Right lobe of liver (tissue), 6 donors: ENCODE measurements around the gene FXYD6. TPM values are rescaled to one million over a fixed set of nuclear protein-coding genes. Genes with fewer than 3 reads are reported as not detected.

Source experiments
- ATAC-seq, 4 donors: fragments of 200-7000 bp; cut with Tn5 transposase; one replicate each; pipeline ENCODE4 v1.9.1; 2020; ENCODE audit warnings: mild to moderate bottlenecking in 4 of 4, moderate library complexity in 4 of 4
- DNase-seq, 3 donors: peaks; one replicate each; pipeline ENCODE4 v3.0.0-alpha.2; 2020
- H3K27ac ChIP-seq, 3 donors: fragments of 200-600 bp; one replicate each; pipeline ENCODE4 v1.8.0; 2022
- H3K27me3 ChIP-seq, 2 donors: fragments of 200-600 bp; one replicate each; pipeline ENCODE4 v1.8.0; 2022
- H3K36me3 ChIP-seq, 4 donors: fragments of 200-600 bp; sonication (generic) in 1 of 4; one replicate each; pipeline versions ENCODE4 v1.5.1 to v1.8.0; 2017 to 2022; ENCODE audit warnings: control low read depth in 1 of 4
- H3K4me1 ChIP-seq, 4 donors: fragments of 200-600 bp; sonication (generic) in 1 of 4; one replicate each; pipeline versions ENCODE4 v1.5.1 to v1.8.0; 2017 to 2022; ENCODE audit warnings: control low read depth in 1 of 4
- H3K4me3 ChIP-seq, 3 donors: fragments of 200-600 bp; one replicate each; pipeline ENCODE4 v1.8.0; 2022
- H3K9me3 ChIP-seq, 4 donors: fragments of 200-600 bp; sonication (generic) in 1 of 4; one replicate each; pipeline versions ENCODE4 v1.5.1 to v1.8.0; 2017 to 2022; ENCODE audit warnings: control low read depth in 1 of 4
- CTCF ChIP-seq, 4 donors: fragments of 200-600 bp in 3 of 4; fragments of 450-650 bp in 1 of 4; IDR thresholded peaks; one replicate each; pipeline versions ENCODE4 v1.5.1 to v1.8.0; 2016 to 2022; ENCODE audit warnings: antibody characterized with exemption in 4 of 4, mild to moderate bottlenecking in 2 of 4
- POLR2A ChIP-seq: fragments of 450-650 bp; IDR thresholded peaks from one replicate; pipeline ENCODE4 v1.6.1; 2017; ENCODE audit warnings: antibody characterized with exemption, mild to moderate bottlenecking
- WGBS: methylation state at CpG from one replicate; pipeline ENCODE4 v1.1.6; 2018; ENCODE audit warnings: low coverage, low lambda C conversion rate; ENCODE audit not compliant: insufficient coverage; ENCODE audit errors: missing lambda C conversion rate; 5-methylcytosine and 5-hydroxymethylcytosine counted together
- intact Hi-C, 2 donors: fragments of 100-400 bp; cut with DNase I; formaldehyde crosslinking; loops; one replicate each; pipeline versions ENCODE4 v1.11.2 to v1.14.1; 2022
- total RNA-seq, 6 experiments: library from RNA; depleted of rRNA in 2 of 6; stranded (reverse); fragments of >200 nt in 2 of 6; fragmentation: NEBNext Ultra II Directional in 3 of 6; extraction: Animal tissue kit (Norgen Biotek cat#: 25700) in 3 of 6; gene quantifications; one replicate each; pipeline versions ENCODE4 v1.1.0 to v1.2.4, GENCODE V29; 2016 to 2023
- donor health status: DM: no; HTN: yes; CAD: no.
- donor health status: DM: no; HTN: no; CAD: no.
- donor health status: DM: no; HTN: no; CAD: no.
- donor health status: DM: no; HTN: yes; CAD: no.
- donor health status: DM: no; HTN: yes; CAD: no.

Gene FXYD6
- total RNA-seq, 6 experiments from 2014 or later, result 4.9 to 14.4 (median 8.9) TPM

- Histone ChIP-seq H3K9me3 (no peaks in the 10 kb centered on the region), H3K4me1 (peaks cover 0 to 15% (median 0%) of the 10 kb centered on the region in 4 donors), H3K4me3 (no peak overlapping the region), H3K36me3 (no peaks in the 10 kb centered on the region), H3K27ac (no peak overlapping the region), H3K27me3 (peaks cover 0 to 16% of the 10 kb centered on the region in 2 donors)
- ATAC-seq (no peak), DNase-seq (no peak)
- WGBS, result no CpG with 5 or more reads among the region's 35 CpGs
- TF ChIP-seq CTCF (IDR thresholded peaks at IDR 0.05) (no peak), POLR2A (no peak)
- intact Hi-C loops, result loop anchor here in 1 of 2 donors (10.0 kb wide), 1 partner anchor 372 kb away; no protein-coding TSS in a partner anchor
These were observed 80.0 kb downstream of the FXYD6 start for GRCh38 chr11:117796456-117796871.

GRCh38 chr11:117795638-117796455 lies 80.6 kb downstream of the FXYD6 start:
- Histone ChIP-seq H3K36me3 (no peaks in the 10 kb centered on the region), H3K4me1 (peaks cover 0 to 15% (median 0%) of the 10 kb centered on the region in 4 donors), H3K9me3 (no peaks in the 10 kb centered on the region), H3K27me3 (peaks cover 0 to 16% of the 10 kb centered on the region in 2 donors), H3K4me3 (no peak overlapping the region), H3K27ac (no peak overlapping the region)
- ATAC-seq (no peak), DNase-seq (no peak)
- WGBS, result 13% methylated on average over 12 of the region's 53 CpGs
- TF ChIP-seq CTCF (IDR thresholded peaks at IDR 0.05) (no peak), POLR2A (no peak)
- intact Hi-C loops, result loop anchor here in 1 of 2 donors (10.0 kb wide), 1 partner anchor 371 kb away; no protein-coding TSS in a partner anchor

- no peak overlapping the region for H3K4me3 ChIP-seq
- intact Hi-C loops, result loop anchor here in 1 of 2 donors (10.0 kb wide), 1 partner anchor 370 kb away; no protein-coding TSS in a partner anchor
- DNase-seq (no peak), ATAC-seq (no peak)
- peaks cover 0 to 15% (median 0%) of the 10 kb centered on the region in 4 donors for H3K4me1 ChIP-seq
- no peaks in the 10 kb centered on the region for H3K9me3 ChIP-seq
- TF ChIP-seq CTCF (IDR thresholded peaks at IDR 0.05) (no peak), POLR2A (no peak)
- WGBS, result 36% methylated on average over 19 of the region's 29 CpGs
- peaks cover 0 to 16% of the 10 kb centered on the region in 2 donors for H3K27me3 ChIP-seq
- H3K36me3 ChIP-seq, result no peaks in the 10 kb centered on the region
- no peak overlapping the region for H3K27ac ChIP-seq
These were observed 81.5 kb downstream of the FXYD6 start for GRCh38 chr11:117794772-117795629.

- H3K9me3 ChIP-seq, result no peaks in the 10 kb centered on the region
- 80% methylated on average over 10 of the region's 10 CpGs for WGBS
- no peak for TF ChIP-seq CTCF (IDR thresholded peaks at IDR 0.05)
- TF ChIP-seq POLR2A, result no peak
- H3K4me3 ChIP-seq, result no peak overlapping the region
- H3K27ac ChIP-seq, result no peak overlapping the region
- peaks cover 0 to 16% of the 10 kb centered on the region in 2 donors for H3K27me3 ChIP-seq
- ATAC-seq (no peak), DNase-seq (no peak)
- no peaks in the 10 kb centered on the region for H3K36me3 ChIP-seq
- H3K4me1 ChIP-seq, result peaks cover 0 to 15% (median 0%) of the 10 kb centered on the region in 4 donors
- intact Hi-C loops, result loop anchor here in 1 of 2 donors (10.0 kb wide), 1 partner anchor 369 kb away; no protein-coding TSS in a partner anchor
These were observed 82.3 kb downstream of the FXYD6 start for GRCh38 chr11:117794135-117794534.
